A204.1 (cell line): ENCODE data around the gene KLF2.

Experiments used
- FAIRE-seq: peaks from 2 replicates; lab custom pipeline; 2012; peaks lifted over from hg19 to GRCh38; lab: Jason Lieb, UNC

Gene KLF2

GRCh38 chr19:16365300-16365996 is 40.8 kb downstream of the KLF2 start:
- no peak for FAIRE-seq

- no peak for FAIRE-seq
These were observed 41.4 kb downstream of the KLF2 start for GRCh38 chr19:16366056-16366432.

GRCh38 chr19:16366433-16367260 is 42.0 kb downstream of the KLF2 start:
- no peak for FAIRE-seq

GRCh38 chr19:16367261-16367683 is 42.6 kb downstream of the KLF2 start:
- no peak for FAIRE-seq

GRCh38 chr19:16368385-16369305 is 44.0 kb downstream of the KLF2 start:
- no peak for FAIRE-seq

- no peak for FAIRE-seq
These were observed 44.7 kb downstream of the KLF2 start for GRCh38 chr19:16369306-16369663.

- FAIRE-seq: no peak
These were observed 45.3 kb downstream of the KLF2 start for GRCh38 chr19:16369664-16370576.

- no peak for FAIRE-seq
These were observed 46.2 kb downstream of the KLF2 start for GRCh38 chr19:16370641-16371391.

GRCh38 chr19:16371540-16371986 is 46.9 kb downstream of the KLF2 start:
- no peak for FAIRE-seq

GRCh38 chr19:16372065-16372915 is 47.7 kb downstream of the KLF2 start:
- FAIRE-seq: no peak

GRCh38 chr19:16373079-16373478 is 48.5 kb downstream of the KLF2 start:
- no peak for FAIRE-seq

- FAIRE-seq: no peak
These were observed 48.9 kb downstream of the KLF2 start for GRCh38 chr19:16373532-16373931.

GRCh38 chr19:16373989-16374388 is 49.4 kb downstream of the KLF2 start:
- no peak for FAIRE-seq

- no peak for FAIRE-seq
These were observed 49.8 kb downstream of the KLF2 start for GRCh38 chr19:16374436-16374835.

GRCh38 chr19:16375157-16375935 is 50.7 kb downstream of the KLF2 start:
- FAIRE-seq: no peak

- no peak for FAIRE-seq
These were observed 51.2 kb downstream of the KLF2 start for GRCh38 chr19:16375936-16376185.

GRCh38 chr19:16376241-16376640 is 51.6 kb downstream of the KLF2 start:
- no peak for FAIRE-seq

GRCh38 chr19:16376649-16377048 is 52.0 kb downstream of the KLF2 start:
- FAIRE-seq: no peak

- no peak for FAIRE-seq
These were observed 52.9 kb downstream of the KLF2 start for GRCh38 chr19:16377521-16377920.
